ENCODE data around the gene TUBGCP6. TPM values are rescaled to one million over a fixed set of nuclear protein-coding genes. Genes with fewer than 3 reads are reported as not detected.

The TUBGCP6 gene, protein sequence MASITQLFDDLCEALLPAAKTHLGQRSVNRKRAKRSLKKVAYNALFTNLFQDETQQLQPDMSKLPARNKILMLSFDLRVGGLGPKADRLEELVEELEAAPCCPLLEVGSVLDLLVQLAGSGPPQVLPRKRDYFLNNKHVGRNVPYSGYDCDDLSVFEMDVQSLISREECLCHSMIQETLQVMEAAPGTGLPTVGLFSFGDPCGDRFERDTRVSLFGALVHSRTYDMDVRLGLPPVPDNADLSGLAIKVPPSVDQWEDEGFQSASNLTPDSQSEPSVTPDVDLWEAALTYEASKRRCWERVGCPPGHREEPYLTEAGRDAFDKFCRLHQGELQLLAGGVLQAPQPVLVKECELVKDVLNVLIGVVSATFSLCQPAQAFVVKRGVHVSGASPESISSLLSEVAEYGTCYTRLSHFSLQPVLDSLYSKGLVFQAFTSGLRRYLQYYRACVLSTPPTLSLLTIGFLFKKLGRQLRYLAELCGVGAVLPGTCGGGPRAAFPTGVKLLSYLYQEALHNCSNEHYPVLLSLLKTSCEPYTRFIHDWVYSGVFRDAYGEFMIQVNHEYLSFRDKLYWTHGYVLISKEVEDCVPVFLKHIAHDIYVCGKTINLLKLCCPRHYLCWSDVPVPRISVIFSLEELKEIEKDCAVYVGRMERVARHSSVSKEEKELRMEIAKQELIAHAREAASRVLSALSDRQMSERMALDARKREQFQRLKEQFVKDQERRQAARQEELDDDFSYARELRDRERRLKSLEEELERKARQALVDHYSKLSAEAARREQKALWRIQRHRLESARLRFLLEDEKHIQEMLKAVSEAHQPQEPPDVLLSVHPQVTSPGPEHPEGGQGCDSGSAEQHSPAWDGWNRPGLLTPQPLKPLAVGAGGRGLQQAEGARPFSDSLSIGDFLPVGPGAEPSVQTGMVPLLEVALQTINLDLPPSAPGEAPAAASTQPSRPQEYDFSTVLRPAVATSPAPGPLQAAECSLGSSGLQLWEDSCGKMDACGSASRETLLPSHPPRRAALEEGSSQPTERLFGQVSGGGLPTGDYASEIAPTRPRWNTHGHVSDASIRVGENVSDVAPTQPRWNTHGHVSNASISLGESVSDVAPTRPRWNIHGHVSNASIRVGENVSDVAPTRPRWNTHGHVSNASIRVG (N-terminal part only)
- 5.1 to 11.6 TPM (median 9.8 TPM) in 5 replicates for total RNA-seq (2022; extraction: Qiagen RNA extraction)

DNA sequence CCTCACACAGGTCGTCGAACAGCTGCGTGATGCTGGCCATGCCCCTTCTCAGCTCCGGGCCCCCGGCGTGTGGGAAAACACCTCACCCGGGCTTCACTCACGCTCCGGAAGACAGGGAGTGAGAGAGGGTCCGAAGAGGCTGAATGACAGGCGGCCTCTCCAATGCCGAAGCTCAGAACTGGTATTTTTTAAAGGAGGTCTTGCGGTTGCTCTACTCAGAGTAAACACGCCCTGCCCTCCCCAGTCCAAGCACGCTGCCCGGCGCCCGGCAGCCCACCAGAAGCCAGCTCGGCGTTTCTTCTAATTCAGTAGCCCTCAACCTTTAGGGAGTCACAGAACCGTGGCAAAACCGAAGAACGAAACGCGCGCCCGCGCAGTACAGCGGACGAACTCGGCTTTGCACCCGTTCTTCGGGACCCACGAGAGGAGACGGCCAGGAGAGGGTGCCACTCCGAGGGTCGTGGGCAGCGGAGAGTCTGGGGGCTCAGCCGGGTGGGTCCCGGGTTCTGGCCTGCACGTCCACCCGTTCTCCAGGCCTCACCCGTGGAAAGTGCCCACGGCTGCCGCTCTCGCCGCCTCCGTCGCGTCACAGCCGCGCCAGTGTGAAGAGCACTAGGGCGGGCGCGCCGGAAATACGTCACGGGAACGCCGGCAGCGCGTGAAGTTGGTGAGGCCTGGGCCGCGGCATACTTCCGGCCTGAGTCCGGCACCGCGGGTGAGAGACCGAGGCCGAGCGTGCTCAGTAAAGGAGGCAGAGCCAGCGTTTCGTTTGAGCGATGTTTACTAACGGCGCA, at the start of gene TUBGCP6:
TSS of gene TUBGCP6 (minus strand) at position 604 of the 794 bp plus-strand sequence. CDS start at position 40, 564 bp downstream.

GRCh38 chr22:50269970-50270665, 25.3 kb upstream of the TUBGCP6 start, which contains the start of gene MAPK11:
Gene MAPK11, minus strand, starts transcription at chr22:50270380. Its CDS starts 88 bp downstream, at chr22:50270292.

DNA sequence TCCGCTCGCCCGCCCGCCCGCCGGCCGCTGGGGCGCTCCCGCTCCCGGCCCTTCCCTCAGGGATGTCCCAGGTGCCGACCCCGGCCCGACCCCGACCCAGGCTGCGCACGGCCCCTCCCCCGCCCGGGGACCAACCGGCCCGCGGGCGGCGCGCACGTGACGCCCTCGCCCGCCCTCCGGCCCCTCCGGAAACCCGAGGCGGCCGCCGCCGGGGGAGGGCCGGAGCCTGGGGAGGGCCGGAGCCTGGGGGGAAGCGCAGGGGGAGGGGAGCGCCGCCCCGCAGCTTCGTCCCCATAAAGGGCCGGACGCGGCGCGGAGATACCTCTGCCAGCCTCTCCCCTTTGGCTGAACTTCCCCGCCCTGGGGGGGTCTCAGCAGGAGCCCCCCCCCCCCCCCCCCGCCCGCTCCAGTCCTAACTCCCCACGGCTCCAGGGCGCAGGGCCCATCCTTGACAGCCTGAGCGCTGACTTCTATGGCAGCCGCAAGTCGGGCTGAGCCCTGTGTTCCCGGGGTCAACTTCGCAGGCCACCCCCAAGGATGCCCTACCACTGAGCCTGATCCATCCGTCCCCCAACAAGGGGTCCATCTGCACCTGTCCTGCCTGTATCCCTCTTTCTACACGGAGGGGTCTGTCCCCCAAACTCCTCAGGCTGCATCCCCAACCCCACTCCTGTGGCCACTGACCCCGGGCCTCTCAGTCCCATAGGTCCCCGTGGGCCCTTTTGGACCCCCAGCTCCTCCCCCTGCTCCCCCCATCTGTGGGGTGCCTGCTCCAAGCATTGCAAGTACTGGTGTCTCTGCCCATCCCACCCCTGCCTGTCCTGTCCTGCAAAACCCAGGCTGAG, 17.0 kb upstream of the TUBGCP6 start, which contains the start of gene MAPK12:
TSS of gene MAPK12 (minus strand) at position 69 of the 845 bp plus-strand sequence. CDS start 174 bp downstream, outside the sequence.

DNA sequence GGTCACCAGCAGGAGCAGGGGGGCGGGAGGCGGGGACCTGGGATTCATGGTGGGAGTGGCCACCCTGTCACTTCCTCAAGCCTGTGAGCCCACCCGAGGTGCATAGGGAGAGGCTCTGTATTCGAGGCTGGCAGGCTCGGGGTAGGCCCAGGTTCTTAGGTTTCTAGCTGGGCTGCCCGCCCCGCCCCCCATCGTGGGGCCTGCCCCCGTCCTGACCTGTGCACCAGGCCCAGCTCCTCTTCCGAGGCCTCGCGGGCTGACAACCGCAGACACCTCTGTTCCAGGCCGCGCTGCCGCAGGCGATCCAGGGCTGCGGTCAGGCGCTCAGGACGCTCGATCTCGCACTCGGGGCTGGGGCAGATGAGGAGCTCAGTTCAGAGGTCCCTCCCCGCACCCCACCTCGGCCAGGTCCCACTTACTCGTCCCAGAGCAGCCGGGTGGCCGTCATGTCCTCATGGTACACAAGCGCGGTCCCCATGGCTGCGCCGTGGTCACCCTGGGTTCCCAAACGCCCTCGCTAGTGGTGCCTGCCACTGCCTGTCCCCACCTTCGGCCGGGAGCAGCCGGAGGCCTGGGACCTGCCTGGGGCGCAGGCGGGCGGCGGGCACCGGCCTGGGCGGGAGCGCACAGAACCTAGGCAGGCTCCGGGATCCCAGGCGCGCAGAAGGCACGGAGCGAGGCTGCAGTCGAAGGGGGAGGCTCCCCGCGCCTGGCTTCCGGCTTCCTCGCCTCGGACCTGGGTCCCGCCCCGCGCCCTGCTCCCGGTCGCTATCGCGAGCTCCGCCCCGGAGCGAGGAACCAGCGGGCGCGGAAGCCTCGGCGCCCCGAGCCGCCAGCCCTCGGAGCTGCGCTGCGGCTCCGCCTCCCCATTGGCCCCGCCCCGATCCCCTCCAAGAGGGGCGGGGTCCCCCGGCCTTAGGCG, 6.0 kb upstream of the TUBGCP6 start, which contains the start of gene HDAC10:
TSS of gene HDAC10 (minus strand) at position 711 of the 922 bp plus-strand sequence. CDS start at position 478, 233 bp downstream.

GRCh38 chr22:50200461-50201190, 44.2 kb downstream of the TUBGCP6 start, which contains the start of gene SELENOO:
Gene SELENOO, plus strand, starts transcription at chr22:50201011. Its CDS starts 26 bp downstream, at chr22:50201037.

GRCh38 chr22:50185375-50186087, 59.3 kb downstream of the TUBGCP6 start, which contains the start of gene TRABD:
Gene TRABD, plus strand, starts transcription at chr22:50185913. Its CDS starts 7,148 bp downstream, at chr22:50193061.

DNA sequence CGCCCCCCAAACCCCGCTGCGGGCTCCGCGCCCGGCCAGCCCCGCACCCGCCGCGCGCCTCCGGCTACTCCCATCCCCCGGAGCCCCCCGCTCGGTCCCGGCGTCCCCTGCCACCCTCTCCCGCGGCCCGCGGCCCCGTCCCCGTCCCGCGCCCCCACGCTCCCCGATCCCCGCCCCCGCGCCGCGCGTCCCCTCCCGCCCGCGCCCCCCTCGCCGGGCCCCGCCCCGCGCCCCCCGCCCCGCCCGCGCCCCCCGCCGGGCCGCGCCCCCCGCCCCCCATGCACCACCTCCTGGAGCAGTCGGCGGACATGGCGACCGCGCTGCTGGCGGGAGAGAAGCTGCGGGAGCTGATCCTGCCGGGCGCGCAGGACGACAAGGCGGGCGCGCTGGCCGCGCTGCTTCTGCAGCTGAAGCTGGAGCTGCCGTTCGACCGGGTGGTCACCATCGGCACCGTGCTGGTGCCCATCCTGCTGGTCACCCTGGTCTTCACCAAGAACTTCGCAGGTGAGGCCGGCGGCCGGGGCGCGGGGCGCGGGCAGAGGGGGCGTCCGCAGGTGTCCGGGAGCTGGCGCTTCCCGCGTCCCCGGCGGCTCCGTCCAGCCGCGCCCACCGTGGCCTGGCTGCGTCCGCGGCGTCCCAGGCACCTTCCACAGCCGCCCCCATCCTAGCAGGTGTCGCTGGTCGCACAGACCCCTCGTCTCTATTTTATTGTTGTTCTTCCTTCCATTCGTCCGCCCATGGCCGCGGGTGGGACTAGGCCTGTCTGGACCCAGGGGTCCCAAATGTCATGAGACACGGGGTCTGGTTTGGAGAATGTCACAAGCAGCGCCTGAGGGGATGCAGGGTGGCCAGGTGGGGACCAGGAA, 74.1 kb downstream of the TUBGCP6 start, which contains the start of gene PANX2:
TSS of gene PANX2 (plus strand) at position 279 of the 866 bp plus-strand sequence. CDS start at position 279, 0 bp downstream.

Other genes starting within 250 kb of the TUBGCP6 start
- 0.04 to 0.07 TPM (median 0.05 TPM) in 4 of 5 replicates, not detected in the other for gene IL17REL, start 232.3 kb downstream of the TUBGCP6 start, total RNA-seq (2022; extraction: Qiagen RNA extraction)
- gene TTLL8, start 186.7 kb downstream of the TUBGCP6 start, total RNA-seq (2022; extraction: Qiagen RNA extraction), result not detected in 5 replicates
- gene MLC1, start 159.6 kb downstream of the TUBGCP6 start, total RNA-seq (2022; extraction: Qiagen RNA extraction), result 0.02 to 0.05 TPM (median 0.02 TPM) in 5 replicates
- gene MOV10L1, start 155.0 kb downstream of the TUBGCP6 start, total RNA-seq (2022; extraction: Qiagen RNA extraction), result 0.10 TPM in 1 of 5 replicates, not detected in the others
- gene PANX2, start 74.3 kb downstream of the TUBGCP6 start, total RNA-seq (2022; extraction: Qiagen RNA extraction), result 4.7 to 6.5 TPM (median 5.9 TPM) in 5 replicates
- gene TRABD, start 59.1 kb downstream of the TUBGCP6 start, total RNA-seq (2022; extraction: Qiagen RNA extraction), result 19.4 to 34.3 TPM (median 30.4 TPM) in 5 replicates
- 11.4 to 19.2 TPM (median 17.8 TPM) in 5 replicates for gene SELENOO, start 44.0 kb downstream of the TUBGCP6 start, total RNA-seq (2022; extraction: Qiagen RNA extraction)
- 5.0 to 12.0 TPM (median 9.8 TPM) in 5 replicates for gene HDAC10, start 6.2 kb upstream of the TUBGCP6 start, total RNA-seq (2022; extraction: Qiagen RNA extraction)
- gene MAPK12, start 16.7 kb upstream of the TUBGCP6 start, total RNA-seq (2022; extraction: Qiagen RNA extraction), result 16.4 to 26.6 TPM (median 22.3 TPM) in 5 replicates
- 5.0 to 7.8 TPM (median 6.3 TPM) in 5 replicates for gene MAPK11, start 25.4 kb upstream of the TUBGCP6 start, total RNA-seq (2022; extraction: Qiagen RNA extraction)
- gene PLXNB2, start 62.6 kb upstream of the TUBGCP6 start, total RNA-seq (2022; extraction: Qiagen RNA extraction), result 75.7 to 126 TPM (median 115 TPM) in 5 replicates
- 1.6 to 3.2 TPM (median 2.9 TPM) in 5 replicates for gene DENND6B, start 82.0 kb upstream of the TUBGCP6 start, total RNA-seq (2022; extraction: Qiagen RNA extraction)
- gene PPP6R2, start 98.3 kb upstream of the TUBGCP6 start, total RNA-seq (2022; extraction: Qiagen RNA extraction), result 7.6 to 14.5 TPM (median 12.0 TPM) in 5 replicates
- gene SBF1, start 230.0 kb upstream of the TUBGCP6 start, total RNA-seq (2022; extraction: Qiagen RNA extraction), result 14.3 to 27.8 TPM (median 25.7 TPM) in 5 replicates
- gene ADM2, start 236.5 kb upstream of the TUBGCP6 start, total RNA-seq (2022; extraction: Qiagen RNA extraction), result 0.38 to 0.62 TPM (median 0.60 TPM) in 5 replicates
- 0.07 TPM in 1 of 5 replicates, not detected in the others for gene MIOX, start 241.8 kb upstream of the TUBGCP6 start, total RNA-seq (2022; extraction: Qiagen RNA extraction)